ENCODE measurements around the gene RELA.

RELA gene

DNA sequence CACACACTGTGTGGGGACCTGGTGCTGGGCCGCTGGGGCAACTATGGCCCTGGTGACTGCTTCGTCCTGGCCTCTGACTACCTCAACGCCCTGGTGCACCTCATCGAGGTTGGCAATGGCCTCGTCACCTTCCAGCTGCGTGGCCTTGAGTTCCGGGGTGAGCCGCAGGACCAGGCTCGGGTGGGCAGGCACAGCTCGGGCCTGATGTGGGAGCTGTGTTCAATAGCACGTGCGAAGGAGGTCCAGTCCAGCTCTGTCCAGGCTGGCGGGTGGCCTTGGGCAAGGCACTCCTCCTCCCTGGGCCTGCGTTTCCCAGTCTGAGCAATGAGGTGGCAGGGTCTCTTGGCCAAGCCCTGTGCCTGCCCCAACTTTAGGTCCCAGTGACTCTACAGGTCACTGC lies 33.1 kb downstream of the RELA start:
- no peak for DNase-seq

GRCh38 chr11:65627202-65627601 lies 35.5 kb downstream of the RELA start:
- DNase-seq = no peak

DNA sequence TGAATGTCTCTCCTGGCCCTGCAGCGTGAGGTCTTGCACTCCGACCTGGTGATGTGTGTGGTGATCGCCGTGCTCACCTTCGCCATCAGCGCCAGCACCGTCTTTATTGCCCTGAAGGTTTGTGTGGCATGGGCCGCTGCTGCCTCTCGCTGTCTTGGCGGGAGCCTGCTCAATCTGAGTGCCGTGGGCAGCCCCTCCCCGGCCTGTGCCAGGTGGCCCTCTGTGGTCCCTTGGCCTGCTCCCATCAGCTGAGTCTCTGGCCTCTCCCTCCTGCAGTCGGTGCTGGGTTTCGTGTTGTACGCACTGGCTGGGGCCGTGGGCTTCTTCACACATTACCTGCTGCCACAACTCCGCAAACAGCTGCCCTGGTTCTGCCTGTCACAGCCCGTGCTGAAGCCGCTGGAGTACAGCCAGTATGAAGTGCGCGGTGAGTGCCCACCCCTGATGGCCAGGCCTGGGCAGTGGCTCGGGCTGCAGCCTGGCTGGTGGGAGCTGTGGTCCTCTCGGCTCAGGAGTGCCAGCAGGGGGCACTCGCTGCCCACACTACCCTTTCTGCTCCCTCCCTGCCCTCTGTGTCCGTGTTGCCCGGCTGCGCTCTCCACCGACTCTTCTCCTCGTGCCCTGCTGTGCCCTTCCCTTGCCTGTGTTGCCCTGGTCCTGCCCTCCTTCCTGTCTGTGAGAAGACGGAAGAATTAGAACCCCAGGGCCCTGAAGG lies 36.9 kb downstream of the RELA start:
- peak; percentile 41 to 77 for DNase-seq

GRCh38 chr11:65624931-65625627 lies 37.6 kb downstream of the RELA start:
- no peak for DNase-seq

- DNase-seq = no peak
Observed at GRCh38 chr11:65623852-65624616, 38.7 kb downstream of the RELA start.

GRCh38 chr11:65623177-65623576 lies 39.5 kb downstream of the RELA start:
- DNase-seq = no peak

DNA sequence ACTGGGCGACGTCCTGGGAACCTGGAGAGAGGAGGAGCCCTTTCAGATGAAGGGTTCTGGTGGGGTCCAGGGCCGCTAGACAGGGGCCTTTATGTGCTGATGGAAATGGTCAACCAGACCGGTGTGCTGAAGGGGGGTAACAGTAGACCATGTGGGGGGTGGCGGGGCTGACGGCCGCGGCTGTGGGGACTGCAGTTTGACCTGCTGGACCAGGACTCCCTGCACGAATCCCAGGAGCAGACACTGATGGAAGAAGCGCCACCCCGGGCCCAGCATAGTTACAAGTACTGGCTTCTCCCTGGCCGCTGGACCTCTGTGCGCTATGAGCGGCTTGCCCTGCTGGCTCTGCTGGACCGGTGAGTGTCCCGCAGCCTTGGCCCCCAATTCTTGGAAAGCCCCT lies 40.7 kb downstream of the RELA start:
- DNase-seq = no peak

- DNase-seq = no peak
Observed at GRCh38 chr11:65621460-65621859, 41.3 kb downstream of the RELA start.

GRCh38 chr11:65620666-65621065 lies 42.0 kb downstream of the RELA start:
- DNase-seq = no peak

GRCh38 chr11:65619281-65619928 lies 43.3 kb downstream of the RELA start:
- no peak for DNase-seq

DNA sequence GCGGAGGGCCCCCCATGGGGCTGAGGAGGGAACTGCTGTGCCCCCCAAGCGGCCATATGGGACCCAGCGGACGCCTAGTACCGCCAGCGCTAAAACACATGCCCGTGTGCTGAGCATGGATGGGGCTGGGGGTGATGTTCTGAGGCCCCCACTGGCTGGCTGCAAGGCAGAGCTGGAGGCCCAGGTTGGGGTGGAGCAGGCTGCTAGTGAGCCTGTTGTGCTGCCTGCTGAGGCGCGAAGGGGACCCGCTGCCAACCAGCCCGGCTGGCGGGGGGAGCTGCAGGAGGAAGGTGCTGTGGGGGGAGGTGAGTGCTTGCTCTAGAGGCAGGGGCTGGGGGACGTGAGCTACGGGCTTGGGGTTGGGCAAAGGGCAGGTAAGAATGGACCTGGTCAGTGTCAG lies 44.0 kb downstream of the RELA start:
- DNase-seq = no peak

GRCh38 chr11:65617990-65618751 lies 44.5 kb downstream of the RELA start:
- DNase-seq = no peak

GRCh38 chr11:65617136-65617850 lies 45.4 kb downstream of the RELA start:
- no peak for DNase-seq

DNA sequence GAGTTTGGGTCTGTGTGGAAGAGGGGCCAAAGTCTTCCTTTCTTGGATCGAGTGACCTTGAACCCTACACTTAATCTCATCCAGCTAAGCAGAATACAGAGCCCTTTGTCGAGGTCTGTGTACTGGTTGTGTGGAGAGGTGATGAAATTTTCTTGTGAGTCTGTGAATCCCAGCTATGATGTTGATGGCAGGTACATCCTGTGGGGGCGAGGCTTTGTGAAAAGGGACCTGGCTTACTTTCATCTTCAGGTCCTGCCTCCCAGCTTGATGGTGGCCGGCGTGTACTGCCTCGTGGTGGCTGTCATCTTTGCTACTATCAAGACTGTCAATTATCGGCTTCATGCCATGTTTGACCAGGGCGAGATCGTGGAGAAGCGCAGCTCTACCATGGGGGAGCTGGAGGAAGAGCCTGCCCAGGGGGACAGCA lies 46.1 kb downstream of the RELA start:
- DNase-seq = no peak

DNA sequence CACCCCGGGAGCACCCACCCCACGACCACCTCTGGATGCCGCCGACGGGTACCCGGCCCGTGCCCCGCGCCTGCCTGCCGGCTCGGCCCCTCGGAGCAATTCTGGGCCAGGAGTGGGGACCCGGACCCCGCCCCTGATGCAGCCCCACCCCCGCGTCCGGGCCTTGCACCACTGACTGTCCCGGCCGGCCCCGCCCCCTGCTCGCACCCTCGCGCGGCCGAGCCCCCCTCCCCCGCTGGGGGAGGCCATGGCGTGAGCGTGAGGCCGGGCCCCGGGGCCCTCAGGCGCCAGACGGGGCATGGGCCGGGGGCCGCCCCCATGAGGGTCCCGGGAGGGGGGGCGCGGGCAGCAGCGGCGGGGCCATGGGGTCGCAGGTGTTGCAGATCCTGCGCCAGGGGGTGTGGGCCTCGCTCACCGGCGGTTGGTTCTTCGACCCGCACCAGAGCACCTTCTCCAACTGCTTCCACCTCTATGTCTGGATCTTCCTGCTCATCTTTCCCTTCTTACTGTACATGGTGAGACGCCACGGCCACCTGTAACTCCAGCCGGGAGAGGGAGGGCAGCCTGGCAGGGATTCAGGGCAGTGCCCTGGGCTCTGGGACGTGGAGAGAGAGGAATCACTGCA lies 46.7 kb downstream of the RELA start:
- no peak for DNase-seq

DNA sequence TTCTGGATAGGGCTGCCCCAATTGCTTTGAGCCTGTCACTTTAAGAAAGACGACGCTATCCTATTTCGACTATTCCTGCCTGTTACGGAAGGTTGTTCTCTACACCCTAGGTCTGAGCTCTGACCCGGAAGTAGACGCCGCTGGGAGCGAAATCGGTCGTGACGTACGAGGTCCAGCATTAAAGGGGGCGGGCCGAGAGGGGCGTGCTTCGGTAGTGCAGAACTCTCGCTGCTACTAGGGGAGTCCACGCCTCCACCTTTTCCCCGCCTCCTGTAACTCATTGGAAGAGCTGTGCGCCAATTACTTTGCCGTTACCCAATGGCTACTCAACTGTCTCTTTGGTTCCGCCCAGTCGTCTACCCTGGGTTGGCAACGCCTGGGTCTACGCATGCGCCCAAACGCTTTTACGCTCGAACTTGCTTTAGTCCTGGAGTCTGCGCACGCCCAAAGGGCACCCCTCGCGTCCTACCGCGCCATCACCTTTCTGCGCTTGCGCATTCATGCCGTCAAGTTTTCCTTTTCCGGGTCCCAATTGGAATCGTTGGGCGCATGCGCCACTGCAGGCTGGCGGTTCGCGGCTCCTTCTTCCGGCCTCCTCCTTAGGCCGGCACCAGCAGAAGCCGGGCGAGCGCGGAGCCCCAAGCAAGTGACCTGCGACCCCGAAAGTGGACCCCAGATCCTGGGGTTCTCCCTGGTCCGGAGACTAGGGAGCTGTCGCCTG lies 47.3 kb downstream of the RELA start, which contains the start of gene PCNX3:
Gene PCNX3 (plus strand): TSS at position 548 of the 721 bp plus-strand sequence. CDS start 536 bp downstream, outside the sequence.
- DNase-seq = peak; percentile 100

DNA sequence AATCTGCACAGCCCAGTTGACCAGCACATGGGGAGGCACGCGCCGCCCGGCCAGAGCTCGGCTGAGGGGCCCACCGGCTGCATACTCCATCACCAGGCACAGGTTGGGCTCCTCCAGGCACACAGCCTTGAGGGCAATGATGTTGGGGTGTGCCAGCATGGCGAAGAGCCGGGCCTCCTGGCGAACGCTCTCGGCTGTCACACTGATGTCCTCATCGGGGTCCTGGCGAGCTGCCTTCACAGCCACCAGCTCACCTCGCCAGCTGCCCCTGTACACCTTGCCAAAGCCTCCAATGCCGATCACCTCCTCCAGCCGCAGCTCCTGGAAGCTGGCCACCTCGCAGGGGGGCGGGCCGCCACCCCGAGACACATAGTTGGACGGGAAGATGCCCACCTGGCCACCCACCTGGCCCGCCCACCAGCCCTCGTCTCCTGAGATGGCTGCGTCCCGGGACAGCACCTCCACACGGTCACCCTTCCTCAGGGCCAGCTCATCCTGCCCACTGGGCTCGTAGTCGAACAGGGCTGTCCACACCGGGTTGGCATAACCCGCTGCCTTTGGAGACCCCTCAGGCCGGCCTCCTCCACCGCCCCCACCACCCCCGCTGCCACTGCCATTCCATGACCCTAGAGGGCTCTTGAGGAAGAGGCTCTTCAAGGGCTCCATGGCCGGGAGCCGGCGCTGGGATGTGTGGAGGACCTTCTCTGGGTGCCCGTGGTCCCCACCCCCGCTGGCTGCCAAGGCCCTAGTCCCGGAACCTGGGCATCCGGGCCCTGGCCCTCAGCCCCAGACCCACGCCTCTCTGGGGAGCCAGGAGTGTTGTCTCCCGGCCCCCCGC lies 49.4 kb downstream of the RELA start:
- no peak for DNase-seq

DNA sequence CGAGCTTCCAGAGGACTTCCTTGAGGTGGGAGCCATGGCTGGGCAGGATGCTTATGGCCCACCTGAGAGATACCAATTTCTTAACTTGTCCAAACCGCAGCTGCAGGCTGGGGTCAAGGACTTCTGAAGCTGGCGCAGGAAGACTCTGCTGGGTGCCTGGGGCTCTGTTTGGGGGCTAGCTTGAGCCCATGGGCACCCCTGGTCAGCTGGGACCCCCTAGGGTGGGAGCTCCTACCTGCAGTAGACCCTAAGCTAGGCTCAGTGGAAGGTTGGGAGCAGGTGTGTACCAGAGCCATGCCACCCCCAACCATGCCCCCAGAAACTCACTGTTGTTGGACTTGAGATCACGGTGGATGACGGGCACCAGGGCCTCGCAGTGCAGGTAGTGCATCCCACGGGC lies 50.0 kb downstream of the RELA start:
- no peak for DNase-seq

- no peak for DNase-seq
Observed at GRCh38 chr11:65611758-65612603, 50.7 kb downstream of the RELA start.

Measured in inflammatory macrophage treated with lipopolysaccharide for 1 hour (primary cell).